Measurements from ENCODE around the gene CNPY1. TPM values are rescaled to one million over a fixed set of nuclear protein-coding genes. Genes with fewer than 3 reads are reported as not detected.

Gene CNPY1
- total and polyA plus RNA-seq, 4 donors: not detected

DNA sequence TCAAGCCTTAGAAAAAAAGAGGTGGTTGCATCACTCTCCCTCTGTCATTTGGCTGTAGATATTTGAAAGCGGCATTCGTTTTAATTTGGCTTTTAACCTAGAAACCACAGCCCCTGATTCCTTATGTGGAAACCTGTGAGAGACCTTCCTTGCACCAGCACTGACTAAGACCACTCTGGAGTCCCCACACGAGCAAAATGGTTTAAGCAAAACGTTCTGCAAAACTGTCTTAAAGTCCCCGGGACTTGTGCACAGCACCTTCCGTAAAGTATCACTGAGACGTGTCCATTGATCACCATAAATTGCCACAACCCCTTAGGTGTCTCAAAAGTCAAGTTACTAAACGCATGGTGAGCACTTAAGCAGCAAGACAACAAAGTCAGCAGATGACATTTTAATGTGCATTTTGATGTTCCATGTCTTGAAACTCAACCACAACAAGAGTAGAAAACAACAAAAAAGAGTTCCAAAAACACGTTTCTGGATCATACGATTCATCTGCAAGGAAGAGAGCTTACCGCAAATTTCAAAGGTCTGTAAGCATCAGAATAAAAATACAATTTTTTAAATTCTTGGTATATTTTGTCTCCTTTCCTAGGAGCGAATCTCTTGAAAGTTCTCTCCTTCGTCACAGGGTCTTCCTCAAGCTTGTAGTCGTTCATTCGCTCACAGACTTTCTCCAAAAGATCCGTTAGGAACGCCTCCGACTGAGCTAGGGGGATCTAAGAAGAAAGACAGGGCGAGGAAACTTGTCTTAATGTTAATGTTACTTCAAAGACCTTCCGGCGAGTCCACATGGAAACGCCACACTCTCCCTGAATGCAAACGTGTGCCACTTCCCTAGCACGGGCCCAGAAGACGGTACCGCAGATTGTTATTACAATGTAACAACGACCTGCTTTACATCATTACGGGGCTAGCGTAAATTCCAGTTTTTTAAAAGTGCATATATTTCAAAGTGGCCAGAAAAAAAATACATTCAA is 37.7 kb downstream of the CNPY1 start:
- TF ChIP-seq FOXA1 (IDR thresholded peaks at IDR 0.05) (no peak), NR2F2 (IDR thresholded peaks at IDR 0.05) (no peak), YY1 (IDR thresholded peaks at IDR 0.05) (no peak)
- Histone ChIP-seq H3K4me3 (ENCODE audit: low read depth in 1 of 3, low read length in 3 of 3) (no peak overlapping the region), H3K9ac (ENCODE audit: low read depth in 1 of 2, low read length in 2 of 2) (no peak overlapping the region), H3K36me3 (ENCODE audit: control insufficient read depth in 4 of 4, insufficient read depth in 3 of 4, low read depth in 1 of 4, low read length in 3 of 4) (no peaks in the 10 kb centered on the region), H3K27ac (ENCODE audit: low read depth in 1 of 2, low read length in 2 of 2) (no peak overlapping the region), H3K4me1 (ENCODE audit: control insufficient read depth in 4 of 4, insufficient read depth in 4 of 4, low read length in 3 of 4) (peaks cover 0 to 8% (median 3%) of the 10 kb centered on the region in 4 donors), H3K27me3 (ENCODE audit: control insufficient read depth in 4 of 4, insufficient read depth in 4 of 4, low read length in 3 of 4) (peaks cover 2 to 47% (median 30%) of the 10 kb centered on the region in 4 donors), H3K9me3 (ENCODE audit: control insufficient read depth in 4 of 4, low read length in 3 of 4) (peaks cover 0 to 7% (median 1%) of the 10 kb centered on the region in 4 donors)
- DNase-seq (ENCODE audit: low spot score): no peak
- 10% methylated on average over 29 of the region's 29 CpGs for WGBS

DNA sequence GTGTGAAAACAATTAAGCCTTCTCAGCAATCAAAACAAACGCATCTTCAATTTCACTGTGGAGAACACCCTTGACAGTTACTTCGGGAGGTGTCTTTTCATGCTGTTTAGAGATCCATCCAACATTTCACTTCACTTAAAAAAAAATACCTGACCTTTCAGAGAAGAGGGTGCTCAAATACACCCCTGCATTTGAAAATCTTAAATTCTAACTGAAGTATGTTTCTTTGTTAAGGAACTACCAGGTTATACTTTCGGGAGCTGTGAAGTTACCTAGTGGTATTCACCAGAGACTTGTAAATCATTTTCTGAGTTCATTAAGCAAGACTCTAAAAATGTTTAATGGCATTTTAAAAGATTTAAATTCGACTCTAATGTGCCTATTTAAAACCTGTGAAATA is 38.8 kb downstream of the CNPY1 start:
- peaks cover 0 to 7% (median 1%) of the 10 kb centered on the region in 4 donors for H3K9me3 ChIP-seq (ENCODE audit: control insufficient read depth in 4 of 4, low read length in 3 of 4)
- H3K4me3 ChIP-seq (ENCODE audit: low read depth in 1 of 3, low read length in 3 of 3): no peak overlapping the region
- TF ChIP-seq NR2F2 (IDR thresholded peaks at IDR 0.05): no peak
- no peak for TF ChIP-seq GABPA (IDR thresholded peaks at IDR 0.05 in 1 of 2, conservative IDR thresholded peaks at IDR 0.05 in 1 of 2)
- no peak for TF ChIP-seq HNF4G (IDR thresholded peaks at IDR 0.05)
- no peak overlapping the region for H3K27ac ChIP-seq (ENCODE audit: low read depth in 1 of 2, low read length in 2 of 2)
- H3K27me3 ChIP-seq (ENCODE audit: control insufficient read depth in 4 of 4, insufficient read depth in 4 of 4, low read length in 3 of 4): peaks cover 2 to 51% (median 30%) of the 10 kb centered on the region in 4 donors
- peaks cover 0 to 8% (median 3%) of the 10 kb centered on the region in 4 donors for H3K4me1 ChIP-seq (ENCODE audit: control insufficient read depth in 4 of 4, insufficient read depth in 4 of 4, low read length in 3 of 4)
- H3K36me3 ChIP-seq (ENCODE audit: control insufficient read depth in 4 of 4, insufficient read depth in 3 of 4, low read depth in 1 of 4, low read length in 3 of 4): no peaks in the 10 kb centered on the region
- 9% methylated on average over 4 of the region's 4 CpGs for WGBS
- H3K9ac ChIP-seq (ENCODE audit: low read depth in 1 of 2, low read length in 2 of 2): no peak overlapping the region
- DNase-seq (ENCODE audit: low spot score): no peak

DNA sequence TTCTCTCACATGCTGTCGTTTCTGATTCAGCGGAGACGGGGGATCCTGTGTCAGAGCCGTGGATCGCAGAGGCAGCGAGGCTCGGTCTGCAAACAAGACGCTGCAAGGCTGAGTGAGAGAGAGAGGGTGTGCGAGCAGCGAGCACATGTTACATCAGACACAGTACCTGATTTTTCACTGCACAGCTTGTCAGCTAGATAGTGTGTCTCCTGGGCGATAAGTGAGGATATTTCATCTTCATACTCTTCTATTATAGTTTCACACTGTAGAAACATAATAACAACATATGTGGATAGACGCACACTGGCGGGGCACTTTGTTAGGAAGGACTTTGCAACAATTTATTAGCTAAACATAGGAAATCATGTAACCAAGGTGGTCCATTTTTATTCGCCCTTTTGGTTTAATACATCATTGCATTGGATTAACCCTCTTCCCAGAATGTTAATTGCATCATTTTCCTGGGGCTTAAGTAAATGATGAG is 39.5 kb downstream of the CNPY1 start:
- Histone ChIP-seq H3K4me3 (ENCODE audit: low read depth in 1 of 3, low read length in 3 of 3) (no peak overlapping the region), H3K4me1 (ENCODE audit: control insufficient read depth in 4 of 4, insufficient read depth in 4 of 4, low read length in 3 of 4) (peaks cover 0 to 8% (median 3%) of the 10 kb centered on the region in 4 donors), H3K27me3 (ENCODE audit: control insufficient read depth in 4 of 4, insufficient read depth in 4 of 4, low read length in 3 of 4) (peaks cover 1 to 48% (median 25%) of the 10 kb centered on the region in 4 donors), H3K9ac (ENCODE audit: low read depth in 1 of 2, low read length in 2 of 2) (no peak overlapping the region), H3K9me3 (ENCODE audit: control insufficient read depth in 4 of 4, low read length in 3 of 4) (peaks cover 0 to 7% (median 1%) of the 10 kb centered on the region in 4 donors), H3K36me3 (ENCODE audit: control insufficient read depth in 4 of 4, insufficient read depth in 3 of 4, low read depth in 1 of 4, low read length in 3 of 4) (no peaks in the 10 kb centered on the region), H3K27ac (ENCODE audit: low read depth in 1 of 2, low read length in 2 of 2) (no peak overlapping the region)
- DNase-seq (ENCODE audit: low spot score): no peak
- TF ChIP-seq GABPA (IDR thresholded peaks at IDR 0.05 in 1 of 2, conservative IDR thresholded peaks at IDR 0.05 in 1 of 2): no peak
- TF ChIP-seq NR2F2 (IDR thresholded peaks at IDR 0.05): no peak
- TF ChIP-seq, protein P1, sequence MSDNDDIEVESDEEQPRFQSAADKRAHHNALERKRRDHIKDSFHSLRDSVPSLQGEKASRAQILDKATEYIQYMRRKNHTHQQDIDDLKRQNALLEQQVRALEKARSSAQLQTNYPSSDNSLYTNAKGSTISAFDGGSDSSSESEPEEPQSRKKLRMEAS (IDR thresholded peaks at IDR 0.05): no peak
- TF ChIP-seq HNF4G (IDR thresholded peaks at IDR 0.05): no peak
- TF ChIP-seq SP1 (IDR thresholded peaks at IDR 0.05): no peak
- TF ChIP-seq EGR1 (IDR thresholded peaks at IDR 0.05; ENCODE audit: low read depth in 2 of 2): no peak
- no peak for TF ChIP-seq RAD21 (IDR thresholded peaks at IDR 0.05)
- no peak for TF ChIP-seq HNF4A (conservative IDR thresholded peaks at IDR 0.05)
- no peak for TF ChIP-seq TAF1 (conservative IDR thresholded peaks at IDR 0.05)
- TF ChIP-seq, protein P2, sequence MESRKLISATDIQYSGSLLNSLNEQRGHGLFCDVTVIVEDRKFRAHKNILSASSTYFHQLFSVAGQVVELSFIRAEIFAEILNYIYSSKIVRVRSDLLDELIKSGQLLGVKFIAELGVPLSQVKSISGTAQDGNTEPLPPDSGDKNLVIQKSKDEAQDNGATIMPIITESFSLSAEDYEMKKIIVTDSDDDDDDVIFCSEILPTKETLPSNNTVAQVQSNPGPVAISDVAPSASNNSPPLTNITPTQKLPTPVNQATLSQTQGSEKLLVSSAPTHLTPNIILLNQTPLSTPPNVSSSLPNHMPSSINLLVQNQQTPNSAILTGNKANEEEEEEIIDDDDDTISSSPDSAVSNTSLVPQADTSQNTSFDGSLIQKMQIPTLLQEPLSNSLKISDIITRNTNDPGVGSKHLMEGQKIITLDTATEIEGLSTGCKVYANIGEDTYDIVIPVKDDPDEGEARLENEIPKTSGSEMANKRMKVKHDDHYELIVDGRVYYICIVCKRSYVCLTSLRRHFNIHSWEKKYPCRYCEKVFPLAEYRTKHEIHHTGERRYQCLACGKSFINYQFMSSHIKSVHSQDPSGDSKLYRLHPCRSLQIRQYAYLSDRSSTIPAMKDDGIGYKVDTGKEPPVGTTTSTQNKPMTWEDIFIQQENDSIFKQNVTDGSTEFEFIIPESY (IDR thresholded peaks at IDR 0.05): no peak
- TF ChIP-seq RXRA (IDR thresholded peaks at IDR 0.05): no peak
- TF ChIP-seq YY1 (IDR thresholded peaks at IDR 0.05): no peak
- TF ChIP-seq FOXA1 (IDR thresholded peaks at IDR 0.05): no peak
- TF ChIP-seq, protein P3, sequence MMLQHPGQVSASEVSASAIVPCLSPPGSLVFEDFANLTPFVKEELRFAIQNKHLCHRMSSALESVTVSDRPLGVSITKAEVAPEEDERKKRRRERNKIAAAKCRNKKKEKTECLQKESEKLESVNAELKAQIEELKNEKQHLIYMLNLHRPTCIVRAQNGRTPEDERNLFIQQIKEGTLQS (IDR thresholded peaks at IDR 0.05): no peak
- WGBS: 13% methylated on average over 14 of the region's 14 CpGs
